Measurements from ENCODE around the gene TMEM9B. TPM values are rescaled to one million over a fixed set of nuclear protein-coding genes. Genes with fewer than 3 reads are reported as not detected.

TMEM9B gene
- total and polyA plus RNA-seq, 2 donors (not counting 1 experiment from before 2014, with no cell fraction given): 15.0 to 30.4 TPM

DNA sequence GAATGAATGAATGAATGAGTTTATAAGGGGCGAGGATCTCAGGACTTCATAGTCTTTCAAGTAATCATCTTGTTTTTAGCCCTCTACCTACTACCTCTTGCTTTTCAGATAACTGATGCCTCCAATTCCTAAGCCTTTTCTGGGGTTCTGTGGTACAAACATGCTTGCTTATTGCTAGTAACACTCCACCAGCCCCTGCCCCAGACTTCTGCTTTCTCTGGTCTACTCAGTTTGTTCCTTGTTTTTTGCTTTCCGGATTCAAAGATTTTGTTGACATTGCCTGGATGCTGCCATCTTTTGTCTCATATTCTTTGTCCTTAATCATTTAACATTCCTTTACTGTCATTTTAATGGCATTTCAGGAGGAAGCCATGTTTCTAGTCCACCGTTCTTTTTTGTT lies 8.9 kb upstream of the TMEM9B start:
- H3K79me2 ChIP-seq (ENCODE audit: control insufficient read depth, insufficient read depth, low read length): no peaks in the 10 kb centered on the region
- TF ChIP-seq, protein P1, sequence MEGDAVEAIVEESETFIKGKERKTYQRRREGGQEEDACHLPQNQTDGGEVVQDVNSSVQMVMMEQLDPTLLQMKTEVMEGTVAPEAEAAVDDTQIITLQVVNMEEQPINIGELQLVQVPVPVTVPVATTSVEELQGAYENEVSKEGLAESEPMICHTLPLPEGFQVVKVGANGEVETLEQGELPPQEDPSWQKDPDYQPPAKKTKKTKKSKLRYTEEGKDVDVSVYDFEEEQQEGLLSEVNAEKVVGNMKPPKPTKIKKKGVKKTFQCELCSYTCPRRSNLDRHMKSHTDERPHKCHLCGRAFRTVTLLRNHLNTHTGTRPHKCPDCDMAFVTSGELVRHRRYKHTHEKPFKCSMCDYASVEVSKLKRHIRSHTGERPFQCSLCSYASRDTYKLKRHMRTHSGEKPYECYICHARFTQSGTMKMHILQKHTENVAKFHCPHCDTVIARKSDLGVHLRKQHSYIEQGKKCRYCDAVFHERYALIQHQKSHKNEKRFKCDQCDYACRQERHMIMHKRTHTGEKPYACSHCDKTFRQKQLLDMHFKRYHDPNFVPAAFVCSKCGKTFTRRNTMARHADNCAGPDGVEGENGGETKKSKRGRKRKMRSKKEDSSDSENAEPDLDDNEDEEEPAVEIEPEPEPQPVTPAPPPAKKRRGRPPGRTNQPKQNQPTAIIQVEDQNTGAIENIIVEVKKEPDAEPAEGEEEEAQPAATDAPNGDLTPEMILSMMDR (IDR thresholded peaks at IDR 0.05): no peak
- TF ChIP-seq EZH2 (IDR thresholded peaks at IDR 0.05; ENCODE audit: borderline replicate concordance, insufficient read depth, low read depth, low read length, poor library complexity, severe bottlenecking): no peak
- no peak overlapping the region for H2AFZ ChIP-seq (ENCODE audit: insufficient read depth, low read depth, low read length, poor library complexity, severe bottlenecking)
- no peaks in the 10 kb centered on the region for H4K20me1 ChIP-seq (ENCODE audit: control insufficient read depth, insufficient read depth, low read length, poor library complexity, severe bottlenecking)
- H3K27ac ChIP-seq (ENCODE audit: low read length in 2 of 2): no peak overlapping the region
- no peaks in the 10 kb centered on the region for H3K9me3 ChIP-seq (ENCODE audit: control extremely low read depth in 1 of 3, control insufficient read depth in 2 of 3, insufficient read depth in 1 of 3, low read length in 2 of 3)
- no peaks in the 10 kb centered on the region for H3K36me3 ChIP-seq (replicated peaks in 1 of 2; ENCODE audit: control extremely low read depth in 1 of 2, control insufficient read depth in 1 of 2, extremely low read depth in 1 of 2, insufficient read depth in 2 of 2, low read length in 1 of 2)
- WGBS (ENCODE audit: insufficient coverage): 40% methylated on average over 1 of the region's 3 CpGs
- CTCF ChIA-PET: no interaction called here
- Mint-ChIP-seq H3K27me3 (no peaks in the 10 kb centered on the region), H3K9me3 (ENCODE audit: insufficient read depth) (no peaks in the 10 kb centered on the region), H3K4me1 (no peaks in the 10 kb centered on the region), H3K4me3 (no peak overlapping the region), H3K27ac (no peak overlapping the region)
- H3K4me1 ChIP-seq (ENCODE audit: control insufficient read depth in 2 of 2, insufficient read depth in 2 of 2, low read length in 2 of 2): no peaks in the 10 kb centered on the region
- ATAC-seq (ENCODE audit: low read depth): no peak
- DNase-seq: no peak
- H3K4me3 ChIP-seq (ENCODE audit: control extremely low read depth in 1 of 5, extremely low read depth in 1 of 5, insufficient read depth in 1 of 5, low read depth in 2 of 5, low read length in 4 of 5): no peak overlapping the region
- H3K9ac ChIP-seq (ENCODE audit: low read length): no peak overlapping the region
- POLR2A ChIA-PET: no interaction called here
- H3K4me2 ChIP-seq (replicated peaks; ENCODE audit: low read depth, low read length, poor library complexity, severe bottlenecking): no peak overlapping the region
- H3K27me3 ChIP-seq (replicated peaks in 1 of 4; ENCODE audit: control extremely low read depth in 1 of 4, control insufficient read depth in 3 of 4, insufficient read depth in 4 of 4, low read length in 3 of 4): no peaks in the 10 kb centered on the region
- intact Hi-C loops (cut with micrococcal nuclease): no loop called here

DNA sequence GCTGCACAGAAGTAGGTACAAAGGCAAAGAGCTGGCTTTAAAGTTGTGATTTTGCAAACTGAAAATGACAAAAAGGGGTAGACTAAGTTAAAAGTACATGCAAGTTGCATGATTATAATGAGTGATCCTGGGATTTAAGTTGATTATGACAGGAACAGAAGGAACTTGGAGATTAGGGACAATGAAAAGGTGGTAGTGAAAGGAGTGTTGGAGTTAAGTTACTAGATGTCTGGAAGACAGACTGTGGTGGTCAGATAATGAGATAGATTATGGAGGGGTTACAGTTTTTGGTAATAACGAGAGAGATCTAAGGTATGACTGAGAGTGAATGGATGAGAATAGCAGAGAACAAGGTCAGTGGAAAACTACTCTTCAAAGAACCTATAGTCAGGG lies 7.7 kb upstream of the TMEM9B start:
- Mint-ChIP-seq H3K4me3 (no peak overlapping the region), H3K27ac (no peak overlapping the region), H3K9me3 (ENCODE audit: insufficient read depth) (no peaks in the 10 kb centered on the region), H3K27me3 (no peaks in the 10 kb centered on the region), H3K4me1 (no peaks in the 10 kb centered on the region)
- intact Hi-C loops (cut with micrococcal nuclease): no loop called here
- Histone ChIP-seq H3K4me1 (ENCODE audit: control insufficient read depth in 2 of 2, insufficient read depth in 2 of 2, low read length in 2 of 2) (no peaks in the 10 kb centered on the region), H2AFZ (ENCODE audit: insufficient read depth, low read depth, low read length, poor library complexity, severe bottlenecking) (no peak overlapping the region), H3K36me3 (replicated peaks in 1 of 2; ENCODE audit: control extremely low read depth in 1 of 2, control insufficient read depth in 1 of 2, extremely low read depth in 1 of 2, insufficient read depth in 2 of 2, low read length in 1 of 2) (no peaks in the 10 kb centered on the region), H3K4me2 (replicated peaks; ENCODE audit: low read depth, low read length, poor library complexity, severe bottlenecking) (no peak overlapping the region), H3K79me2 (ENCODE audit: control insufficient read depth, insufficient read depth, low read length) (no peaks in the 10 kb centered on the region), H3K9ac (ENCODE audit: low read length) (no peak overlapping the region), H3K4me3 (ENCODE audit: control extremely low read depth in 1 of 5, extremely low read depth in 1 of 5, insufficient read depth in 1 of 5, low read depth in 2 of 5, low read length in 4 of 5) (no peak overlapping the region), H3K27me3 (replicated peaks in 1 of 4; ENCODE audit: control extremely low read depth in 1 of 4, control insufficient read depth in 3 of 4, insufficient read depth in 4 of 4, low read length in 3 of 4) (no peaks in the 10 kb centered on the region), H3K27ac (ENCODE audit: low read length in 2 of 2) (no peak overlapping the region), H4K20me1 (ENCODE audit: control insufficient read depth, insufficient read depth, low read length, poor library complexity, severe bottlenecking) (no peaks in the 10 kb centered on the region), H3K9me3 (ENCODE audit: control extremely low read depth in 1 of 3, control insufficient read depth in 2 of 3, insufficient read depth in 1 of 3, low read length in 2 of 3) (no peaks in the 10 kb centered on the region)
- no peak for DNase-seq
- ChIA-PET POLR2A (no interaction called here), CTCF (interaction anchor here (0.5 kb wide), 1 partner anchor 25 kb away, joined by 3 read pairs; no protein-coding TSS in a partner anchor)
- no peak for TF ChIP-seq EZH2 (IDR thresholded peaks at IDR 0.05; ENCODE audit: borderline replicate concordance, insufficient read depth, low read depth, low read length, poor library complexity, severe bottlenecking)
- TF ChIP-seq, protein P1 (IDR thresholded peaks at IDR 0.05): no peak
- WGBS (ENCODE audit: insufficient coverage): no CpG with 5 or more reads among the region's 1 CpG
- ATAC-seq (ENCODE audit: low read depth): no peak

All from B cell (primary cell).